ENCODE measurements around the gene MOV10L1.
"Not testable (repeated sequence)": the region's sequence is repeated elsewhere in the genome, so short reads cannot be mapped to it uniquely, and the experiment has no call there.

MOV10L1 gene

DNA sequence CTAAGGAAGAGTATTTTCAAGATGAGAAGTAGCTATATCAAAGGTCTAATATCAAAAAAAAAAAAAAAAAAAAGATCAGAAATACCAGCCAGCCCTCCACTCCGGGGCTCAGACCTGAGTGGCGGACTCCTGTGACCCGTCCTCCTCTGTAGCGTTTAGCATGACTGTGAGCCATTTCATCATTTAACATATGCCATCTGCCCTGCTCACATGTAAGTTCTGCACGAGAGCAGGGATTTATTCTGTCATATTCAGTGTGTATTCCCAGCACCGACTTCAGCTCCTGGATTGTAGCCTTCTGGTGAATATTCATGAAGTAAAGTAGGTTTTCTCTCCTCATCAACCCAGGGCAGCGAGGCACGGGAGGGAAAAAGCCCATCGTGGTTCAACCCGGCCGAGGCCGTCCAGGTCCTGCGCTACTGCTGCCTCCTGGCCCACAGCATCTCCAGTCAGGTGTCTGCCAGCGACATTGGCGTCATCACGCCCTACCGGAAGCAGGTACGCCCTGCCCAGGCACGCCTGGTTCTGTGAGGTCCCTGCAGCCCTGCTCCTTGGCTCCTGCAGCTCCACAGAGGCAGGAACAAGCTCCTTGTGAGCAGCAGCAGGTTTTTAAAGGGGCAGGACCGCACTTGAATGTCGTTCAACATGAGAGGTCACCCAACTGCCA lies 68.0 kb downstream of the MOV10L1 start:
- FAIRE-seq = no peak
- DNase-seq (ENCODE audit: insufficient read length, low spot score) = no peak
- no peak for TF ChIP-seq CTCF (IDR thresholded peaks at IDR 0.05; ENCODE audit: insufficient read depth, missing control alignments)

DNA sequence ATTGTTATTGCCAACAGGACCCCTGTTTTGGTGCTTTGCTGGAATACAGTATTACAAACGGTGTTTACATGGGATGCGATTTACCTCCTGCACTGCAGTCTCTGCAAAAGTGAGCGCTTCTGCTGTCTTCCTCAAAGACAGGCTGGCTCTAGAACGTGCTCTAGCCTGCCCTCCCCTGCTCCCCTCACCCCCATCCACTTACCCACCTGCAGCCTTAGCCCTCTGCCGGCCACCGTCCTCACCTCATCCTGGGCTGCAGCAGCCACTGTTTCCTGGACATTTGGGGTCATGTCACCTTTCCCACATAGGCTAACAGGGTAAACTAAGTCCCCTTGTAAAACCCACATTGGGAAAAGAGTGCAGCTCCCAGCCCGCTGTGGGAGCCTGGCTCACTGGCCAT lies 71.1 kb downstream of the MOV10L1 start:
- TF ChIP-seq CTCF (IDR thresholded peaks at IDR 0.05; ENCODE audit: insufficient read depth, missing control alignments) = no peak
- FAIRE-seq = no peak
- DNase-seq (ENCODE audit: insufficient read length, low spot score) = no peak

GRCh38 chr22:50161508-50162390 lies 71.9 kb downstream of the MOV10L1 start:
- DNase-seq (ENCODE audit: insufficient read length, low spot score) (no peak), FAIRE-seq (no peak)
- TF ChIP-seq CTCF (IDR thresholded peaks at IDR 0.05; ENCODE audit: insufficient read depth, missing control alignments) = no peak

DNA sequence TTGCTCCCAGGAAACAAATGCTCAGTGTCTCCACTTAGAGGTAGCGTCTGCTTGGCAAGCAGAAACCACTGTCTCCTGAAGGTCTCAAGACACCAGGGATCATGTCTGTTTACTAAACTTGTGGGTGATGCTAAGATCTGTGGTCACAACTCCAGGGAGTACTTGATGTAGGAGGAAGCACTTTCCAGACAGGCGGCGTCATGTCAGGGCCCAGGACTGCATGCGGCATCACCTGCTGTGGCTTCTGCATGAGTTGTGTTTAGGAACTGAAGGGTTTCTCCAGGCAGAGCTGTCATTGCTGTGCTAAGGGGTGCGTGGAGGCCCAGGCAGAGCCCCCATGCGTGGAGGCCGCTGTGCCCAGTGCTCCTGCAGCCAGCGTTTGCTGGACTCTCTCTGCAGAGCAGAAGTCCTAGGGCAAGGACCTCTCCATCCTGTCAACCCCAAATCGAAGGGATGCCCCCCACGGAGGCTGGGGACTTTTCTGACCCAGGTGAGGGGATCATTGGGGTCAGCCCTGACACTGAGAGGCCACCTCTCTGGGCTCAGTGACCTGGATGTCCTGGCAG lies 72.7 kb downstream of the MOV10L1 start:
- no peak for TF ChIP-seq CTCF (IDR thresholded peaks at IDR 0.05; ENCODE audit: insufficient read depth, missing control alignments)
- DNase-seq (ENCODE audit: insufficient read length, low spot score) (no peak), FAIRE-seq (no peak)

DNA sequence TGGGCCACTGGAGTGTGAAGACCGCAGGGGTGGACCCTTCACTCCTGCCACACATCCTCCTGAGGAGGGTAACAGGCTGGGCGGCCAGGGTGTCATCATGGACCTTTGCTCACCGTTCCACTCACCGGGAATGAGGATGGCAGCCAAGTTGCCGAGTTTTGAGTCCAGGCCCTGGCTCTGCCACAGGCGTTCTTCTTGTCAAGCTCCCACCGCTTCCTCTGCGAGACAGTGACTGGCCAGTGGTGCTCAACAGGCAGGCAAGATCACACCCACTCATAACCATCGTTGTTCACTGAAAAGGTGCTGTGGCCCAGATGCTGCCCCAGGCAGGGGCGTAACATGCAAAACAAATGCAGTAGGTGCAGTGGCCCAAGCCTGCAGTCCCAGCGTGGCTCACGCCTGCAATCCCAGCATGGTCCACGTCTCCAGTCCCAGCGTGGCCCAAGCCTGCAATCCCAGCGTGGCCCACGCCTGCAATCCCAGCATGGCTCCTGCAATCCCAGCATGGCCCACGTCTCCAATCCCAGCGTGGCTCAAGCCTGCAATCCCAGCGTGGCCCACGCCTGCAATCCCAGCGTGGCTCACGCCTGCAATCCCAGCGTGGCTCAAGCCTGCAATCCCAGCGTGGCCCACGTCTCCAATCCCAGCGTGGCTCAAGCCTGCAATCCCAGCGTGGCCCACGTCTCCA lies 75.8 kb downstream of the MOV10L1 start:
- no peak for FAIRE-seq
- TF ChIP-seq CTCF (IDR thresholded peaks at IDR 0.05; ENCODE audit: insufficient read depth, missing control alignments) = no peak
- DNase-seq (ENCODE audit: insufficient read length, low spot score) = no peak

GRCh38 chr22:50167689-50168489 lies 78.1 kb downstream of the MOV10L1 start:
- DNase-seq (ENCODE audit: insufficient read length, low spot score) = no peak
- FAIRE-seq = no peak
- no peak for TF ChIP-seq CTCF (IDR thresholded peaks at IDR 0.05; ENCODE audit: insufficient read depth, missing control alignments)

GRCh38 chr22:50168490-50169180 lies 78.8 kb downstream of the MOV10L1 start:
- FAIRE-seq; DNase-seq (ENCODE audit: insufficient read length, low spot score): not testable (repeated sequence)

All from D721Med (cell line).